22Rv1 (cell line): ENCODE results near the gene FIGNL2.

ENCODE experiments used
- H3K27ac ChIP-seq: fragments of 450-650 bp; 2 replicates; pipeline ENCODE4 v1.5.1; 2017
- CTCF ChIP-seq: fragments of 450-650 bp; IDR thresholded peaks from 2 replicates; pipeline ENCODE4 v1.5.1; 2017; ENCODE audit warnings: mild to moderate bottlenecking
- ZFX ChIP-seq: fragments of 450-650 bp; IDR thresholded peaks from 2 replicates; pipeline ENCODE4 v1.6.1; 2017; ENCODE audit warnings: antibody characterized with exemption, borderline replicate concordance

The FIGNL2 gene

GRCh38 chr12:51822261-51822616 is 26.3 kb downstream of the FIGNL2 start:
- peak overlapping the region; percentile 94 for H3K27ac ChIP-seq
- TF ChIP-seq CTCF (no peak), ZFX (no peak)

GRCh38 chr12:51821440-51822260 is 26.9 kb downstream of the FIGNL2 start:
- peak overlapping the region; percentile 94 for H3K27ac ChIP-seq
- TF ChIP-seq CTCF (no peak), ZFX (no peak)

GRCh38 chr12:51820526-51821439 is 27.7 kb downstream of the FIGNL2 start:
- TF ChIP-seq CTCF (peak; percentile 92), ZFX (no peak)
- peak overlapping the region; percentile 94 for H3K27ac ChIP-seq

- TF ChIP-seq CTCF (no peak), ZFX (no peak)
- H3K27ac ChIP-seq = peak overlapping the region; percentile 94
Measured at GRCh38 chr12:51819736-51820525, 28.6 kb downstream of the FIGNL2 start.

GRCh38 chr12:51818566-51819300 is 29.8 kb downstream of the FIGNL2 start:
- peak overlapping the region; percentile 94 for H3K27ac ChIP-seq
- no peak for TF ChIP-seq ZFX
- TF ChIP-seq CTCF = no peak

GRCh38 chr12:51818086-51818485 is 30.4 kb downstream of the FIGNL2 start:
- TF ChIP-seq CTCF (no peak), ZFX (no peak)
- peak overlapping the region; percentile 1; the same call in 1 of the 2 replicates for H3K27ac ChIP-seq
